ENCODE measurements around the gene KRTAP16-1.
"Not testable (repeated sequence)": the region's sequence is repeated elsewhere in the genome, so short reads cannot be mapped to it uniquely, and the experiment has no call there.

KRTAP16-1 gene

DNA sequence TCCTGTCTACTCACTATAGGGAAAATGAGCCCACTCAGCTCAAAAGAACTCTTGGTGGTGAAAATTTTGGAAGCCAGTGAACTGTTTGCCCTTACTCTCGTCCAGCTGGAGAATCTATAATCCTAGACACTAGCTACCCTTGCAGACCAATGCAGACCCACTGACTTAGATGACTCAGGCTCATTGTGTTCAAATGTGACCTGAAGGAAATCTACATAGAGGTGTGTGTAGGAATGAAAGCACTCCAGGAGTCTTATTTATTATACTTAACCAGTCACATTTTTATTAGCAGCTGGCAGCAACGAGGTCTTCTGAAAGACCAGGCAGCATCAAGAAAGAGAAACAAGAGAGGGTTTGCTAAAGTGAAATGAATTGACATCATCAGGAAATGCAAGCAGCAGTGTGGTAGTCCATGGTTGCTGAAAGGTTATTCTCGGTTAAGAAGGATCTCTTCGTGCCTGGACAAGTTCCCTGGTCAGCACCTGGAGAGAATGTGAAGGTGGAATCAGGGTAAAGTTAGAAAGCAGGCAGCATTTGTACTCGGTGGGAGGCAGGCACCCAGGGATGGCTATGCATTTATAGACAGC is 7.8 kb downstream of the KRTAP16-1 start:
- DNase-seq = no peak

DNA sequence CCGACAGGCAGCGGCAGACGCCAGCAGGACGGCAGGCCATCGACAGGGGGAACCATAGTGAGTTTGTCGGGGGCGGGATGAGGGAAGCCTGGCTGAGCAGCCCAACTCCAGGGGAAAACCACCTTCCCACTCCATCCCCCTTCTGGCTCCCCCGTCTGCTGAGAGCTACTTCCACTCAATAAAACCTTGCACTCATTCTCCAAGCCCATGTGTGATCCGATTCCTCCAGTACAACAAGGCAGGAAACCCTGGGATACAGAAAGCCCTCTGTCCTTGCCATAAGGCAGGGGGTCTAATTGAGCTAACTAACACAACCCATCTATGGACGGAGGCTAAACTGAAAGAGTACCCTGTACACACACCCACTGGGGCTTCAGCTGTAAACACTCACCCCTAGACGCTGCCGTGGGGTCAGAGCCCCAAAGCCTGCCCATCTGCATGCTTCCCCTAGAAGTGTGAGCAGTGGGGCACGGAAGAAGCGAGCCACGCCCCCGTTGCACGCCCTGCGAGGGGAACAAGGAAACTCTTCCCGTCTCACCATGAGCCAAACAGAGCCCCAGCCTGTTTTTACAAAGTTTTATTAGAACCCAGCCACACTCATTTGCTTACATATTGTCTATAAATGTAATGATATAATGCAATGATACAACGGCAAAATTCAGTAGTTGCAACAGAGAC is 10.5 kb downstream of the KRTAP16-1 start:
- DNase-seq = no peak

DNA sequence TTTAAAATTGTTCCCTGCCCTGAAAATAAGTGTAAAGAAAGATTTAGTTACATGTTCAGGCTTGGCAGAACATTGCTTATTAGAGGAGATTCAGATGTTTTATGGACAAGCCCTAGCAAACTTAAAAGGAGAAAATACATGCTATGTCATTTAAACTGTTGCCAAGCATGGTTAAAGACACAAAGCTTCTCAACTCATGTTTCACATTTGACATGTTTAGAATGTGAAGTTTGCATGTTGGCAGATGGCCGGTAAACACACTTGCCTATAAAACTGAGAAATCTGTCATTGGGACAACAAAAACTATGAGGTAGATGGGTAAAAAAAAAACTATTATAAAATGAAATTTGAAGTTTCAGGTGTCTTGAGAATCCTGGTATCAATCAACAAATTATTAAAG is 12.3 kb downstream of the KRTAP16-1 start:
- no peak for DNase-seq

DNA sequence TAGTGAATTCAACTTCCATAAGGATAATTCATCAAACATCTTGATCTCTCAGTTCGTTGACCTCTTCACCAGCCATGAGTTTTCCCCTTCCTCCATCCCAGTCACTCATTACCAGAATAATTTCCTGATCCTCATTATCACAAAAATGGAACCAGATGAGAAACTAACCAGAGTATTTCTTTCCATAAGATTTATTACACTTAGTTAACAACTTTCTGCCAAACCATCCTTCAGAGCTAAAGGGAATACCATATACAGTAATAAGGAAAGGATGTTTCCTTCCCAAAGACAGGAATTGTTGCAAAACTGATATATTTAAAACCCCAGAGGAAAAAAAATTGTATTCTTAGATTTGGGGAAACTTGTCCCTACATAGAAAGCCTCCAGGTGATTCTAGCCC is 15.1 kb downstream of the KRTAP16-1 start:
- DNase-seq = no peak

DNA sequence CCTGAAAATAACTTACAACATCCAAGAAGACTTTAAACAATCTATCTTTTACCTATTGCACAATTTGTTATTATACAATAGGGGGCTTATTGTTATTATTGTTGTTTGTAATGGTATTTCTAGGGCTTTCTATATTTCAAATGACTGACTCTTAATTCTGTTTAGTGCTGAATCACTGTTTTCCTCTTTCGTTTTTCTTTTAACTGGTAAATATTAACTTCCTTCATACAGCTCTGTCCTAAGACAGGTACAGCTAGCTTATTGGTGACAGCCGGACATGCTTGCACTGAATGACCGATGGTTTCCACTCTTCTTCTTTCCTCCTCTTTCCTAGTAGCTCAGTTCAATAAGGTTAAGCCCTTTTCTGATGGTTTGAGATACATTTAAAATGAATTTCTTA is 22.1 kb downstream of the KRTAP16-1 start:
- no peak for DNase-seq

DNA sequence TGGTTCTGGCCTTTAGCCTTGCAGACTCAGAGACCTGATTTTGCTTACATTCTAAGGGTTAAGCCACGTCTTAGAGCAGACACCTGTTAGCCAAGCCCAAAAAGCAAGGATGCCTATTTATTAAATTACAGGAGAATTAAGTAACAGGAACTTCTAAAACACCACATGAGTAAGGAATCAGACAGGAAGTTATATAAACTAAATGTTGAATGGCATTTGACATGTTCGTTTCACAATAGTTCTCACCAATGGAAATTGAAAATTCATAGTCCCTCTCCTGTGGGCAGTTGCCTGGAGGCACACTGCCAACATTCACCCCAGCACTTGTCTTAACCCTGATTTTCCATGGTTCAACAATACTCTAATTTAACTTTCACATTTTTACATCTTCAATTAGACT is 24.6 kb downstream of the KRTAP16-1 start:
- no peak for DNase-seq

DNA sequence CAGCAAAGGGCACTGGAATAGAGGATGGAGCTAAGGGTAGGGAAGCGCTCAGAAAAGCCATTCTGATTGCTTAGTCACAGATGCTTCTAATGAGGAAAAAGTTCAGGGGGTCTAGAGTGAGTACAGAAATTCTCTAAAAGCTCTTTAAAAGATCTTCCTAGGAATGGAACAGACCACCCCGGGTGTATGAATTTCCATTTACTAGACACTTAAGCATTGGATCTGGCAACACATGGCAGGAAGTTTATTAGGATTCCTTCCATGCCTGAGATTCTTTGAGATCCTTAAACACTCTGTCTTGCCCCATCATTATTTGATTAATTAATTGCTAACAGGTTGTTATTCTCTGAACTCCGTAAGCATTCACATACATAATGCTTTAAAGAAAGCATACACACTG is 25.1 kb downstream of the KRTAP16-1 start:
- DNase-seq = no peak

DNA sequence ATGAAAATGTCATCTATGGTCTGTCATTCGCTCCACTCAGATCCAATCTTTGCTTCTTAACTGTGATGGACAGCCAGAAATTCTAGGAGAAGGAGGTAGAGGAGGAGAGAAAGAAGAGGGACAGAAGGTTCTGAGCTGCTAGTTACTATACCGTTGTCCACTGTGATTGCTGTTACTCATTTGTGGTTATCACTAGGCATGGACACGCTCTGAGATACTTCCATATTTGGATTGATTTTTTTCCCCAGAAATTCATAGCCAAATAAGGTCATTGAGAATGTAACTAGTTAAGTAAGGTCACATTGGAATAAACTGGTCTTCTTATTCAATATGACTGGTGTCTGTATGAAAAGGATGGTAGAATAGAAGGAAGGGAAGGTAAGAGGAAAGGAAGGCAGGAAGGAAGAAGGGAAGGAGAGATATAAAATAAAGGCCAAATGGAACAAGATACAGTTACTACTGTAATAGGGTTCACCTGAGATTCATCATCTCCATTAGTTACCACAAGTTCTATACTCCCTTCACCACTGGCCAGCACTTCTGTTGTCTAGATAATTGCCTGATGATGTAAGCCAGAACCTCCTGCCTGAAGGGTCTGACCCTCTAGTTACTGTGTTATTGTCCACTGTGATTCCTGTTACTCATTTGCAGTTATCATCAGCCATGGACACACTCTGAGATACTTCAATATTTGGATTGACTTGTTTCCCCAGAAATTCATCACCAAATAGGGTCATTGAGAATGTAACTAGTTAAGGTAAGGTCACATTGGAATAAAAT is 30.7 kb downstream of the KRTAP16-1 start:
- no peak for DNase-seq

DNA sequence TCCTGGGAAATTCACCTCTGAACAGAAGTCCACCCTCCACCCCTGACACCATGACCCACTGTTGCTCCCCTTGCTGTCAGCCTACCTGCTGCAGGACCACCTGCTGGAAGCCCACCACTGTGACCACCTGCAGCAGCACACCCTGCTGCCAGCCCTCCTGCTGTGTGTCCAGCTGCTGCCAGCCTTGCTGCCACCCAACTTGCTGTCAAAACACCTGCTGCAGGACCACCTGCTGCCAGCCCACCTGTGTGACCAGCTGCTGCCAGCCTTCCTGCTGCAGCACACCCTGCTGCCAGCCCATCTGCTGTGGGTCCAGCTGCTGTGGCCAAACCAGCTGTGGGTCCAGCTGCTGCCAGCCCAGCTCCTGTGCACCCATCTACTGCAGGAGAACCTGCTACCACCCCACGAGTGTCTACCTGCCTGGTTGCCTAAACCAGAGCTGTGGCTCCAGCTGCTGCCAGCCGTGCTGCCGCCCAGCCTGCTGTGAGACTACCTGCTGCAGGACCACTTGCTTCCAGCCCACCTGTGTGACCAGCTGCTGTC is 33.4 kb downstream of the KRTAP16-1 start, which contains the start of gene KRTAP9-7:
Gene KRTAP9-7, plus strand, starts transcription at position 51 of the 543 bp plus-strand sequence. Its CDS starts 0 bp downstream, at position 51.
- DNase-seq = not testable (repeated sequence)

DNA sequence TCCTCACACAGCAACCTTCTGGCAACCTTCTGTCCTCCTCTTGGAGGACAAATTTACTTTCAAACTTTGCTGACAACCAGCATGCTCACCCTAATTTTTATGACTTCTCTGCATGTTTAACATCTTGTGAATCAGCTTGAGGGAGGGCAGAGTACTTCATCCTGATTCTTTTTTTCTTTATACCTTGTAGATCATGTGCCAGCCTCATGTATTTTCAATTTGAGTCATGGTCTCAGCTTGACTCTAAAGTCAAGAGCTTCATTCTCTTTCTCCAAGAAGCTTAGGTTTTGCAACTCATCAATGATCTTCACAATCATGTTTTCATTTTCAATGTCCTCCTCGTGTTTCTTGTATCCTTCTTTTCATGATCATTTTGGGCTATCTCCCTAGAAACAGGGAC is 37.3 kb downstream of the KRTAP16-1 start:
- DNase-seq = no peak

DNA sequence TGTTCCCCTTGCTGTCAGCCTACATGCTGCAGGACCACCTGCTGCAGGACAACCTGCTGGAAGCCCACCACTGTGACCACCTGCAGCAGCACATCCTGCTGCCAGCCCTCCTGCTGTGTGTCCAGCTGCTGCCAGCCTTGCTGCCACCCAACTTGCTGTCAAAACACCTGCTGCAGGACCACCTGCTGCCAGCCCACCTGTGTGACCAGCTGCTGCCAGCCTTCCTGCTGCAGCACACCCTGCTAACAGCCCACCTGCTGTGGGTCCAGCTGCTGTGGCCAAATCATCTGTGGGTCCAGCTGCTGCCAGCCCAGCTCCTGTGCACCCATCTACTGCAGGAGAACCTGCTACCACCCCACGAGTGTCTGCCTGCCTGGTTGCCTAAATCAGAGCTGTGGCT is 37.8 kb downstream of the KRTAP16-1 start:
- DNase-seq = not testable (repeated sequence)

DNA sequence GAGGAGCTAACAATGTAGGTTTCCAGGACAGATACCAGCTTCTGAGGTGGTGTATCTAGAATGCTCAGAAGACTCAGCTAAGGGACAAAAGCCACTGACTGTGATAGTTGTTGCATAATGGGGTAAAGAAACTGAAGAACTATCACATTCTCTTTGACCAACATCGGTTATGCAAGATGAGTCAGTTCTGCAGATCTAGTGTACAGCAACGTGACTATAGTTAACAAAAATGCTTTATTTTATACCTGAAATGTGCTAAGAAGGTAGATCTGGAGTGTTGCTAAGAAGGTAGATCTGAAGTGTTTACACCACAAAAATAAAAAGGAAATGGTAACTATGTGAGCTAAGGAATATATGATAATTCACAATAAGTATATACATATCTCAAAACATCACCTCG is 41.4 kb downstream of the KRTAP16-1 start:
- no peak for DNase-seq

DNA sequence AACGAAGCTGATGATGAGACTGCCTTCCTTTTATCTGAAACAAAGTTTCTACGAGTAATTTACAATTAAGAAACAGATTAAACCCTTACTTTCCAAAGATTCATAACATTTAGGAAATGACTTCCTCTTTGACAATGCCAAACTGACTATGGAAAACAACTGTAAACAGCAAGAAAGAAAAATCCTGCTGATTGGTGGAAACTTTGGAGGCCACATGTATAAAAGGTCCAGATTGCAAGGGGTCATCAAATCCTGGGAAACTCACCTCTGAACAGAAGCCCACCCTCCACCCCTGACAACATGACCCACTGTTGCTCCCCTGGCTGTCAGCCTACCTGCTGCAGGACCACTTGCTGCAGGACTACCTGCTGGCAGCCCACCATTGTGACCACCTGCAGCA is 44.0 kb downstream of the KRTAP16-1 start, which contains the start of gene KRTAP9-6:
Gene KRTAP9-6, plus strand, starts transcription at position 301 of the 400 bp plus-strand sequence. Its CDS starts 0 bp downstream, at position 301.
- no peak for DNase-seq

DNA sequence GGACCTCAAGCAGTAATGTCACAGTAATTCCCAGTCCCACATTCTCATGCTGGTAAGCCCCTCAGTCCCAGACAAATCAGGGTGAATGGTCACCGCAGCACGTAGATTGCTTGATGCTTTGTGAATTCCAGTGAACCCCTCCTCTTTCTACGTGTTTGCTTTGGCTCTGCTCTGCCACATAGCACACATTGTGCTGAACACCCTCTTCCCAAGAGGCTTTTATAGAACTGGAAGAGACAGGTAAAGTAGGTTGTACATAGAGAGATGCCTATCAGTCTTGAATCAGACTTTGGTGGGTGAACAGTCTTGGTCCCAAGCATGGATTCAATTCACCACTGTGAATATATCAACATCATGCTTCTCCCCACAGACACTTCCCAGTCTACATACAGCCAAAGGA is 44.5 kb downstream of the KRTAP16-1 start:
- no peak for DNase-seq

DNA sequence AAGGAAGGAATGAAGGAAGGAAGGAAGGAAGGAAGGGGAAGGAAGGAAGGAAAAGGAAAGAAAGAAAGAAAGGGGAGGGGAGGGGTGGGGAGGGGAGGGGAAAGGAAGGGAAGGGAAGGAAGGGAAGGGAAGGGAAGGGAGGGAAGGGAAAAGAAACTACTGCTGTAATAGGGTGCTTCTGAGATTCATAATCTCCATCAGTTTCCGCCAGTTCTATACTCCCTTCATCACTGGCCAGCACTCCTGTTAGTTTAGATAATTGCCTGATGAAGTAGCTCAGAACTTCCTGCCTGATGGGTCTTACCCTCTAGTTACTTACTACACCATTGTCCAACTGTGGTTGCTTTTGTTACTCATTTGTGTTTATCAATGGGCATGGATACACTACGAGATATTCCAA is 45.9 kb downstream of the KRTAP16-1 start:
- DNase-seq = no peak

DNA sequence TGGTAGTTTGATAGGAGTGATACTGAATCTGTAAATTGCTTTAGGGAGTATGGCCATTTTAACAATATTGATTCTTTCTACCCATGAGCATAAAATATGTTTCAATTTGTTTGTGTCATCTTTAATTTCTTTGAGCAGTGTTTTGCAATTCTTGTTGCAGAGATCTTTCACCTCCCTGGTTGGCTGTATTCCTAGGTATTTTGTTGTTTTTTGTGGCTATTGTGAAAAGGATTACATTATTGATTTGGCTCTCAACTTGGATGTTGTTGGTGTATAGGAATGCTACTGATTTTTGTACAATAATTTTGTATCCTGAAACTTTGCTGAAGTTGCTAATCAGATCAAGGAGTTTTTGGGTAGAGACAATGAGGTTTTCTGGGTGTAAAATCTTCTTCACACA is 50.7 kb downstream of the KRTAP16-1 start:
- no peak for DNase-seq

Data from eye (tissue), 1 donor.